Measurements from ENCODE around the gene GGT6.

The GGT6 gene

GRCh38 chr17:4583206-4583605, 22.8 kb upstream of the GGT6 start:
- H3K27me3 ChIP-seq (ENCODE audit: insufficient read depth, poor library complexity, severe bottlenecking): peaks cover 7% of the 10 kb centered on the region
- TF ChIP-seq REST (IDR thresholded peaks at IDR 0.05; ENCODE audit: insufficient replicate concordance, low read depth): no peak
- no peak for TF ChIP-seq SPI1 (IDR thresholded peaks at IDR 0.05; ENCODE audit: borderline replicate concordance, low read depth)
- no peak for TF ChIP-seq GABPA (IDR thresholded peaks at IDR 0.05; ENCODE audit: low read depth)
- TF ChIP-seq CTCF (IDR thresholded peaks at IDR 0.05; ENCODE audit: insufficient read depth, low read length): no peak
- no peak for TF ChIP-seq POLR2AphosphoS5 (IDR thresholded peaks at IDR 0.05; ENCODE audit: low read depth)
- no peak overlapping the region for H3K27ac ChIP-seq (replicated peaks)
- DNase-seq (ENCODE audit: low read depth in 1 of 2, low spot score in 1 of 2): no peak
- no peak overlapping the region for H3K4me3 ChIP-seq (replicated peaks; ENCODE audit: insufficient read depth, low read length)

- DNase-seq (ENCODE audit: low read depth in 1 of 2, low spot score in 1 of 2): no peak
- H3K27me3 ChIP-seq (ENCODE audit: insufficient read depth, poor library complexity, severe bottlenecking): peaks cover 7% of the 10 kb centered on the region
- TF ChIP-seq GABPA (IDR thresholded peaks at IDR 0.05; ENCODE audit: low read depth) (no peak), SPI1 (IDR thresholded peaks at IDR 0.05; ENCODE audit: borderline replicate concordance, low read depth) (no peak), REST (IDR thresholded peaks at IDR 0.05; ENCODE audit: insufficient replicate concordance, low read depth) (no peak), POLR2AphosphoS5 (IDR thresholded peaks at IDR 0.05; ENCODE audit: low read depth) (no peak), CTCF (IDR thresholded peaks at IDR 0.05; ENCODE audit: insufficient read depth, low read length) (no peak)
Measured at GRCh38 chr17:4582691-4583090, 22.3 kb upstream of the GGT6 start.

GRCh38 chr17:4582101-4582501, 21.7 kb upstream of the GGT6 start:
- no peak for TF ChIP-seq CTCF (IDR thresholded peaks at IDR 0.05; ENCODE audit: insufficient read depth, low read length)
- TF ChIP-seq REST (IDR thresholded peaks at IDR 0.05; ENCODE audit: insufficient replicate concordance, low read depth): no peak
- TF ChIP-seq POLR2AphosphoS5 (IDR thresholded peaks at IDR 0.05; ENCODE audit: low read depth): no peak
- no peak for TF ChIP-seq GABPA (IDR thresholded peaks at IDR 0.05; ENCODE audit: low read depth)
- TF ChIP-seq SPI1 (IDR thresholded peaks at IDR 0.05; ENCODE audit: borderline replicate concordance, low read depth): no peak
- no peak overlapping the region for H3K4me3 ChIP-seq (replicated peaks; ENCODE audit: insufficient read depth, low read length)

More at GRCh38 chr17:4582691-4583090, 22.3 kb upstream of the GGT6 start:
- H3K27ac ChIP-seq (replicated peaks): no peak overlapping the region
- H3K4me3 ChIP-seq (replicated peaks; ENCODE audit: insufficient read depth, low read length): no peak overlapping the region

More at GRCh38 chr17:4582101-4582501, 21.7 kb upstream of the GGT6 start:
- no peak overlapping the region for H3K27ac ChIP-seq (replicated peaks)
- no peak for DNase-seq (ENCODE audit: low read depth in 1 of 2, low spot score in 1 of 2)
- H3K27me3 ChIP-seq (ENCODE audit: insufficient read depth, poor library complexity, severe bottlenecking): peaks cover 7% of the 10 kb centered on the region

Data from HL-60 (cell line).